HG02970 (cell line): Measurements from ENCODE around the gene OTUB2.
A peak's percentile ranks its signal among the peaks of the same experiment; 100 is the strongest.

Experiments used
- ATAC-seq: cut with Tn5 transposase; IDR thresholded peaks from one replicate; pipeline ENCODE4 v1.9.1; 2021; ENCODE audit warnings: mild to moderate bottlenecking, moderate library complexity, moderate number of reproducible peaks; ENCODE audit not compliant: unreplicated experiment, low FRiP score

The OTUB2 gene

DNA sequence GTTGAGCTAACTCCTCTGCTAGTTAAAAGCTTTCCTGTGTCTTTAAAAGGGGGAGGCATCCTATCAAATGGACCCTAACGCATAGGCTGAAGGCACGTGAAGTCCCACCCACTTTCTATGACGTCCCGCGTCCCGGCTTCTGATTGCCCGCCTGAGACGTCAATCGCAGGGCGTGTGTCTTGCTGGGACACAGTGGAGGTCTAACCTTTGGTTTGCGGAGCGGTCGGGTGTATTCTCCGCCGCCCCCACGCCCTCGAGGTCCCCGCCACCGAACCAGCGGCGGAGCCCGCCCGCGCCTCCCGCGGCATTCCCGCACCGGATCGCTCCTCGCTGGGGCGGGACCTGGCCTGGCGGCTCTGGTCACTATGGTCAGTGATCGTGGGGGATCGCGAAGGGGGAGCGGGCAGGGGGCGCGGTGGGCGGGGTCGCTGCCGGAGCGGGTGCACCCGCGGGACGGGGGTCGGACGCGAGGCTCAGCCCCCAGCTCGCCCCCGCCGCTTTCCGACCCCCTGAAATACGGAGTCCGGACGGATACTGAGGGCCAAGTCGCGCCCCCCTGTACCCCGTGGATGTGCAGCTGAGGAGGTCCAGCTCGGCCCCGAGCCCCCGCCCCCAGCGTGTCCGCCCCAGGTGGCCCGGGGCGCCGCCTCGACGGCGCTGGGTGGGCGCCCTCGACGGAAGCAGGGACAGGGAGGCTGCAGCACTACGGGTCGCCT lies at the start of gene OTUB2:
Gene OTUB2, plus strand, starts transcription at position 168 of the 716 bp plus-strand sequence. Its CDS starts 198 bp downstream, at position 366.
- peak; percentile 90 for ATAC-seq

DNA sequence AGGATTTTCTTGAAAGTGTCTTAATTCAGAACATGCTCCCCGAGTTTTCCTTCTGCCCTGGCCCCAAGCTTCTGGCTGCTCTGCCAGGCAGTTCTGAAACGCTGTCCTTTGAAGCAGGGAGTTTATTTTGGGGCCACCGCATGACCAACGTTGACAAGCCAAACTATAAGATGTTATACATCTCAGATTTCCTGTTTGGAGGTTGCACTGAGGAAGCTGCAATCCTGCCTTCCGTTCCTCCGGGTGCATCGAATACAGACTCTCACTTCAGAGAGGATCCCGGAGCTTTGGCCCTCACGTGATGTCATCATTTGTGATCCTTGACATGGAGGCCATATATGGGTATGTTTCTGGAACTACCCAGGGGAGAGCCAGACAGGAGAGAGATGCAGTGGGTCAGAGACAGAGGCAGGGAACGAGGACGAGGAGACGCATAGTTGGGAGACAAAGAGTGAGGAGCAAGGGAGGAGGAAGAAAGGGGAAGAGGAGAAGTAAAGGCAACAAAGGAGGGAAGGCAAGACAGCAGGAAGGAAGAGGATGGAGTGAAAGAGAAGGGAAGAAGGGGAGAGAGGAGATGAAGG lies 49.6 kb upstream of the OTUB2 start, which contains the start of gene ASB2:
Gene ASB2, minus strand, starts transcription at position 94 of the 581 bp plus-strand sequence. CDS start 12,031 bp downstream, outside the sequence.
- peak; percentile 7 for ATAC-seq

DNA sequence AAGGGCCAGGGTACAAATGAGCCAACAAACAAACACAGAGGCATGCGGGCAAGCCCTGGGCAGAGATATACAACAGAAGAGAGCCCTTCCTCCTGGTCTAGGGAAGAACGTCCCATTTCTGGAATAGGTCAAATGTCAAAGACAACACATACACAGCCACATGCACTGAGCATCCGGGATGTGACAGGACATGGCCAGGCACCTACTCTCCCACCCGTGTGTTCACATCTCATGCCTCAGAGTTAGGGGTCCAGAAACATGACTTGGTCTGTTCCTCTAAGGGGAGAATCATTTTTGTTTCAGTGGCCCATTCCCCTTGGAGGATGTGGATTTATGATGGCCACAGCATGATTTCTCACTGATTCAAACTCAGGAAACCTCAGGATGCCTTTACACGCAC lies 49.0 kb upstream of the OTUB2 start:
- ATAC-seq, result no peak

DNA sequence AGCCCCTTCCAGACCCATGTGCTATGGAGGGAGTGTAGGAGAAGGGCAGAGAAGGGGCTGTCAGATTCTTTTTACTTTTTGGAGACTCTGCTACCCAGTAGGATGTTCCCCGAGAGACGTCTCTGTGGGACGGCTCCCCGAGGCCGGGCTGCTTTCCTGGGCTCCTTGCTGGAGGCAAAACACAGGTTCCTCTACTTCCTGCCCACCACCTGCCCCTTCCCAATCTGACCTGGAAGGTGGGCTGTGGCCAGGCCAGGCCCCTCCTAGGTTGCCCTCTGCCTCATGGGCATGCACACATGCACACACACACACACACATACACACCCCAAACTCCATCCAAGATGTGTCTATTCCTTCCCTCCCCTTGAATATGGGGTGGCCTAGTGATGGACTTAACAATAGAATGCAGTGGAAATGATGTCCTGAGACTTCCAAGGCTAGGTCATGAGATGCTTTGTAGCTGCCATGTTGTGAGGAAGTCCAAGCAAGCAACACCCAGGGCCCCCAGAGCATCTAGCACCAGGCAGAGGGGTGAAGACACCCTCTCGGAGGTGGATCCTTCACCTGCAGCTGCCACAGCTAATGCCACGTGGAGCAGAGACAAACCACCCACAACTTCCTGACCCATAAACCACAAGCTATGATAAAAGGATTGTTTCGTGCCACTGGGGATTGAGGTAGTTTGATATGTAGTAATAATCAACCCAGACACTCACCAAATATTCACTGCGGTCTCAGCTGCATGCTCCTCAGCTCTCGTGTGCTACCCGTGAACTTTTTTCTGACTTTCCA lies 48.2 kb upstream of the OTUB2 start:
- ATAC-seq, result peak; percentile 42

DNA sequence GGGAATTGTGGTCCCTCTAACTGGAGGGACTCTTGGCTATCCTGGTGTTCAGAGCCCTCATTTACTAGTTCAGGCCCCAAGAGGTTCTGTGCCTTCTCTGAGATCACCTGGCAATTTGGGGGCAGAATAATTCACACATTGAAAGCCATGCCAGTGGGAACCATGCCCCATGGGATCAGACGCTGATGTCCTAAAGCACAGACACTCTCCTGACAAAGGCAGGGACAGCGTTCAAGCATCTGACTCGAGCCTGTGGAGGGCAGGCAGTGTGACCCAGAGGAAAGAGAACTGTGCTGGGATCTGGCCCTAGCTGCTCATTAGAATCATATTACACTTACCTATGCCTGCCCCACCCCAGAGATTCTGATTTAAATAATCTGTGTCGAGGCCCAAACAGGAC lies 47.4 kb upstream of the OTUB2 start:
- no peak for ATAC-seq

DNA sequence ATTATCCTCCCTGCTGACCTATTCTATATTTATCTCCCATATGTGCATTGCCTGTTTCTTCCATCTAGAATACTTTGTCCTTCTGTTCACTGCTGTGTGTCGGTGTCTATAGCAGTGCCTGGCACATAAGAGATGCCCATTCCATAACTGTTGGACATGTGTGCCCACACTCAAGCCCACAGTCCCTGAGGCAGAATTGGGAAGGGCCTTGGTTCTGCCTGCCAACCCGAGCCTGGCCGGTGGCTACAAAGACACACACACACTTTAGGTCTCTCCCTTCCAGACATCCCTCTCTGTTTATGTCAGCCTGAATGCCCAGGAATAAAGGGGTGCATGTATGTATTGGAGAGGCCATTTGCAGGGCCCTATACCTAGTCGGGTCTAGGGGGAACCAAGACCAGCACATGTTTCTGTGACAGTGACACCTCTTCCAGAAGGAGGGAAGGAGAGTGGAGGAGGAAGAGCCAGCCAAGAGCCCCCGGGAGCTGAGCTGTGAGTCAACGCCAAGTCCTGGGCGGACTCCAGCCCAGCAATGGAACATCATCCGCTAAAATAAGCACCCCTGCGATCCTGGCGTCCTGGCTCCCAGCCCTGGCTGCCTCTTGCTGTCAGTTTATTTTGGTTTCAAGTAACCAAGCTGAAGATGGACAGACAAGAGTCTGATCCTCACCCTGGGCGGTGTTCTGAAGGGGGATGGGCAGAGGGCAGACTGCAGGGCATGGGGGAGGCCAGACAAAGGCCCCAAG lies 45.5 kb upstream of the OTUB2 start:
- no peak for ATAC-seq

DNA sequence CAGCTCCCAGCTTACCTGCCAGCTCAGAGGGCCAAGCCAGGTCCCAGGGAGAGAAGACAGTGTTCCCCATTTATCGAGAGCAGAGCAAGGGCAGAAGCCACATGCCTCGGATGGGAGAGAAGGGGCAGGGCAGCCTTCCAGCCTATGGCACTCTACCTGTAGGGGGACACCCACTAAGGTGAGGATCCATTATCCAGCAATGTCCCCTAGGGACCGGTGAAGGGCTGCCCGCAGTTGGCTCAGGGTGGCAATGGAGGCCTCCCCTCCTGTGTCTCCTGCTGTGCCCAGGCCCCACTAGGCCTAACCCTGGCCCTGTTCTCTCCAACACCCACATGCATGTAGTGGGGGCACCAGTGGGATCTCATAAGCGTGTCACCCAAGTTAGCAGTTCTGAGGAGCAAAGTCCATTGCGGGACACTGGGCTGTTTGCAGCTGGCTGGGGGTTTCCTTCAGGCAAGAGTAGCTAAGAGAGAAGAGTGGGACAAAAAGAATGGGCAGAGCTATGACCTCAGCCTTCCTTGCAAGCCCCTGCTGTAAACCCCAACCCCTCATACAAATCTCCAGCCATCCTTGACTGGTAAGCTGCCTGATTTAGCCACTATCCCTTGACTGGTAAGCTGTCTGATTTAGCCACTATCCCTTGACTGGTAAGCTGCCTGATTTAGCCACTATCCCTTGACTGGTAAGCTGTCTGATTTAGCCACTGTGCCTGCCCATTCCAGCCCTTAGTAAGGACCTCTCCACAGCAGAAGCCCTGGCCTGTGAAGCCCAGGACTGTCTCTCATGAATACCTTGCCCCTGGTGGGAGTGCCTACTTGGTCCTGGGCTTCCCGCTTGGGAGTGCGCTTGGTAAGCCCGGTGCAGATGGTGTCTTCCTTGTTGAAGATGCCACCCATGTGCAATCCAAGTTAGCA lies 44.6 kb upstream of the OTUB2 start:
- no peak for ATAC-seq

DNA sequence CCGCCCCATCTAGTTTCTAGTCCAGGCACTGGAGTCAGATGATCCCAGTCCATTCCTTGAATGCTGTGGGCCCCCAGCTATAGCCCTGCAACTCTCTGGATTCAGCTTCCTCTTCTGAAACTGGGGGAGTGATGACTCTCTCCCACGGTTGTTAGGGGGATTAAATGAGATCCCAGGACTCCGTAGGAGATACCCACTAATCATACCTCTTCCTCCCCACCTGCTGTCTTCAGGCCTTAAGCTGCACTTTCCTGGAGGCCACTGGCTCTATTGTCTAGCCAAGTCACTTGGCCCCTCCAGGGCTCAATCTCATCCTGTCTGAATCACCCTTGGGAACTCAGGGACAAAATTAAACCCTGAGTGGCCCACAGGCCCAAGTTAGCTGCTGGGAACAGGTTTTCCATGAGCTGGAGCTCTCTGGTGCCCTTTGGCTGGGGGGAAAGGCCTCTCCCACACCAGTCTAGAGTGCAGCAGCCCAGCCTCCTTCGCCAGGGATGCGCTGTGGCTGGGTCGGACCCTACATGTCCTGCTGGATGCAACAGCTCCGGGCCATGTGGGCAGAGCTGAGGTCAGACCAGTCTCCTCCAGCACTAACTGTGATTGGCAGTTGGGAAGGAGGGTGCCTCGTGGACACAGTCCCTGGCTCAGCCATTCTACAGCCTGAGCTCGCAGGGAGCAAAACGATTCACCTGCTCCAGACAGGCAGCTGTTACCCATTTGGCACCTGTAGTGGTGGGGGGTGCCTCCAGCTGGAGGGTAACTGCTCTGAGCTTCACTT lies 43.7 kb upstream of the OTUB2 start:
- ATAC-seq, result no peak

DNA sequence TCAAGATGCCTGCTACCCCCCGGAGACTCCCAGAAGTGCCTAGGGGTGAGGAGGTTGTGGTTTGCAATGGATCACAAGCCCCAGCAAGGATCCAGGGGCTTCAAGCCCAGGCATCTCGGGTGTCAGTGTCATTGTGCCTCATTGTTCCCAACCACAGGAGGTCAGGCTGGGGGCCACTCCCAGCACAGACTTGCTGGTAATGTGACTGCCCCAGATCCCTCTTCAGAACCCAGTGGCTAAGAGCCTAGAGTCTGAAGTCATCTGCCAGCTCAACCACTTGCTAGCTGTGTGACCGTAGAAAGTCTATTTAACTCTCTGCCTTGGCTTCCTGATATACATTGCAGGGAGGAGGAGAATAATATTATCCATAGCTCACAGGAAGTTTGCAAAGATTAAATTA lies 42.1 kb upstream of the OTUB2 start:
- ATAC-seq, result no peak

DNA sequence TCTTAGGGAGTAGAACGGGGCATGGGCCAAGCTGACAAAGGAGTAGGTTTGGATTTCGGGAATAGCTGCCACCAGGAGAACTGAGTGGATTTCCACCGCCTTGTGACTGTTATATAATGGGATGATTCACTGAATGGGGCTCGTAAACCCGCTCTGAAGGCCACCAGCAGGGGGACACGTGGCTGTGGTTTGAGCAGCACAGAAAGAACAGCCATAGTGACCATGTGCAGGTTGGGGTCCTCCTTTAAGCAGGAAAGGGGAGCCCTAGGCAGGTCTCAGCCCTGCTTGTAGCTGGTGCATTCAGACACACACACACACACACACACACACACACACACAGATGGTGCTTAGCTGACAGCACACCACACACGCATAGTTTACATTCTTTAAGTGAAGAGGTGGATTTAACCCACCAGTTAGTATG lies 41.1 kb upstream of the OTUB2 start:
- ATAC-seq, result no peak

DNA sequence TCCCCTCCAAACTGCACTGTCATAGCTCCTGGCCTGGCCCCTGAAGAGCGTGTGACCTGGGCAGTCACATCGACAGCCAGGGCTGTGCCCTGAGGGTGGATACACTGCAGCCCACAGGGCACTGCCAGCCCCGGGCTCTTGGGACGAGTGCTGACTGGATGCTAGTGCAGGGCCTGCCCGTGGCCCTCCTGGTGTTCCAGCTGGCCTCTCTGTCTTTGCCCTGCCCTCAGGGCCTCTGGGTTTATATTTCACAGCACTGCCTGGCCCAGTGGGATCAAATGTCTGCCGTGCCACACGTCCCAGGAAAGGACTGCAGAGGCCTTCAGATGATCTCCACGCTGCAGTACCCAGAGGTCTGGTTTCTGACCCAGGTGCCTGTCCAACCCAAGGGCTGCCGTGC lies 39.2 kb upstream of the OTUB2 start:
- ATAC-seq, result no peak

DNA sequence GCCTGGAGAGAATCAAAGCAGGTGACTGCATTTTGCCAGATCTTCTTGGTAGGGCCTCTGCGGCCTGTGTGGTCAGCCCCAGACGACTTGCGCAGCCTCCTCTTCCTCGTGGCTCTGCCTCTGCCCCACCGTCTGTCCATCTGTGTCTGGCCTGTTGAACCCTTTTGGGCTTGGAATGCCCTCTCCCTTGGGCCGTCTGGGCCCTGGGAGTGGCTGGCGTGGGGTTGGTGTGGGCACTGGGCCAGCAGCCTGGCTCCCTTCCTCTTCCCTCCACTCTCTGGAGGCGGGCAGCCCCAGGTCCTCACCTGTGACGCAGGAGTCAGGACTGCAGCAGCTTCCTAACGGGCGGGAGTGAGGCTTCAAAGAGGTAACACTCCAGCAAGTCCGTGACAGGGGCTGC lies 38.8 kb upstream of the OTUB2 start:
- ATAC-seq, result no peak

DNA sequence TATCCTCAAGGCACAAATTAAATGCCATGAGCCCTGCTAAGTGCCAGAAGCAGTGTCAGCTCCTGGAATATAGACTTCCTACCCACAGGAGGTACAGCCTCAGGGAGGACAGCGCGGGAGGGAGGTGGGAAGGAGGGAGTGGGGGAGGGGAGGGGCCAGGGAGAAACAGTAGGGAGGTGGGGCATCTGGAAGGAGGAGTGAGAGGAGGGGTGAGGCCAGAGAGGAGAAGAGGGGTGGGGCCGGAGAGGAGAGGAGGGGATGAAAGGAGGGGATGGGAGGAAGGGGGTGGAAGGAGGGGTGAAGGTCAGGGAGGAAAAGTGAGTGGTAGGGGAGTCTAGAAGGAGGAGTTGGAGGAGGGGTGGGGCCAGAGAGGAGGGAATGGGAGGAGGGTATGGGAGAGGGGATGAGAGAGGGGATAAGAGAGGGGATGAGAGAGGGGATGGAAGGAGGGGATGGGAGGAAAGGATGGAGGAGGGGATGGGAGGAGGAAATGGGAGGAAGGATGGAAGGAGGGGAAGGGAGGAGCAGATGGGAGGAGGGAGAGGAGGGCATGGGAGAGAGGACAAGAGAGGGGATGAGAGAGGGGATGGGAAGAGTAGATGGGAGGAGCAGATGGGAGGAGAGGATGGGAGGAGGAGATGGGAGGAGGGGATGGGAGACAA lies 38.2 kb upstream of the OTUB2 start:
- ATAC-seq, result no peak

DNA sequence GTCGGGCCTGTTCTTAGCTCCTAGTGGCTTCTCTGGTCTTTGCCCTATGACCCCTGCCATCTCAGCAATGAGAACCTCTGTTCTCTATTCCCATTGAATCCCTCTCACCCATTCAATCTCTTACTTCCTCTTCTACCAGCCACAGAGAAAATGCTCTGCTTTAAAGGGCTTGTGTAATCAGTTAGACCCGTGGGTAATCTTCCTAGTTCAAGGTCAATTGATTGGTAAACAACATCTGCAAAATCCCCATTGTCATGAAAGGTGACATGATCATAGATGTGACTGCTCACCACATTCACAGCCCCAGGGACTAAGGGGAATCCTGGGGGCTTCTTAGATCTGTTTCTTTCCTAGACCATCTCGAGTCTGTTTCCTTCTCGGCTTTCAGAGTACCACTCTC lies 36.2 kb upstream of the OTUB2 start:
- no peak for ATAC-seq

DNA sequence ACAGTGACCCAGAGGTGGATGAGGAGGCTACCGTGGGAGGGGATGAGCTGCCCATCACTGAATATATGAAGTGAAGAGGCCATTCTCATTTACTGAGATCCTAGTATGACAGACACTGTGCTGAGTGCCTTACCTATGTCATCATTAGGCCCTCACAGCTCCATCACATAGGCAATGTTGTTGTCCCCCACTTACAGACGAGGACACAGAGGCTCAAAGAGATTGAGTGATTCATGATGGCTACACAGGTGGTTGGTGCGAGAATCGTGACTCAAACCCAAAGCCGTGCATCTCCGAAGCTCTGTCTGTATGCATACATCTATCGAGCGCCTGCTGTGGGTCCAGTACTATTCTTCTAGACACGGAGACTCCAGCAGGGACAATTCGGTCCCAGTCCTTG lies 34.9 kb upstream of the OTUB2 start:
- ATAC-seq, result no peak

DNA sequence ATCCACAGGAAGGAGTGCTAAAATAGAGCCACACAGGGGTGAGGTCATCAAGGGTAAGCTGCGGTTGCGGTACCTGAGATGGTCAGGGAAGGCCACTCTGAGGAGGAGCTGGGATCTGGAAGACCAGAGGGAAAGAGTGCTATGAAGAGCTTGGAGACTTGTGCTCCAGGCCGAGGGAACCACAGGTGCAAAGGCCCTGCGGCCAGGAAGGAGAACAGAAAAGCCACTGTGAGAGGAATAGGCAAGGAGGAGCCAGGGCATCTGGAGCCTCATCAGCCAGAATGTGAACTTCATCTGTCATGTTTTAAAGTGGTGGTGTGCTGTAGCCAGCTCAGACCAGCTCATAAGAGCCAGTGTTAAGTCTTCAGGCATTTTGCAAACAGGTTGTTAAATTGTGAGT lies 34.5 kb upstream of the OTUB2 start:
- no peak for ATAC-seq

DNA sequence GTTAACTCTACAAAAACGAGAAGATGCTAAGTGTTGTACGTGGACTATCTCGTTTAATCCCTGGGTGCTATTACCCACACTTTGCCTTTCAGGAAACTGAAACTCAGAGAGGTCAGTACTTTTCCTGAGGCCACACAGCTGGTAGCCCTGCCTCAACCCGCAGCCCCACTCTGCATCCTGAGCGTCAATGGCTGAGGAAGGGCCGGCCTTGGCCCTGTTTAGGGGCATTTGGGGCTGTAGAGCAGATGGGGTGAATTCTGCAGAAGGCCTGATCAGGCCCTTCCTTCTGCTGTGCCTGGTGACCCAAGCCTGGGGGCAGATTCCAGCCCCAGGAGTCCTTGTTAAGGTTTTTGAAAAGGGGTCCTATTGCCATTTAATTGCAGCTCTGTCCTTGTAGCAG lies 32.8 kb upstream of the OTUB2 start:
- ATAC-seq, result no peak

DNA sequence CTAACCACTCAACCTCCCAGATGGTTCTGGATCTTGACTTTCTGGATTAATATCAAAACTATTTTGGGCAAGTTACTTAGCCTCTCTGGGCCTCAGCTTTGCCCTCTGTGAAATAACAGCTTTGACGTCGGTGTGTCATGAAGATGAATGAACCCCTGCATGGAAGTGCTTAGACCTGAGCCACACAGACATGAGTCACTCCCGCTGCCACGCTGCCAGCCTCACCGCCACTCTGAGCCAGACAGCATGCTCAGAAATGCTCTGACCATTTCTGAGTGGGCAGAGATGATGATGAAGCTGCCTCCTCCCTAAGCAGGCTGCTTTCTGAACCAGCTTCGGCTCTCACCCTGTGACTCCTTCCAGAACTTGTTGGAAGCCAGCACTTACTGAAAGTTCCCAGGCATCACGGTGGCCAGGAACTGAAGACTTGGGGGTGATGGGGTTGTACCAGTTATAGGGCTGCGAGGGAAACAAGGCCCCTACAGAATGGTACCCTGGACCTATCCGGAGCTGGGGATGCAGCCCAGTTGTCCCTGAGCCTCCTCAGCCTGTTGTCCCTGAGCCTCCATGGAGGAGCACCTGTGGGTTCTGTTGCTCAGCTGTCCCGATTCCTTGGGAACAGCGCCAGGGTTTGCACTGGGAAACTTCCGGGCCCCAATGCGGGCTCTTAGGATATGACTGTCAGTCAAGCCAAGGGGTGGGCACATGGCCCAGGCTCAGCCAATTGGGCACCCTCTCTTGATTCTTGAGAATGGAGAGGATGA lies 31.0 kb upstream of the OTUB2 start:
- no peak for ATAC-seq
